ENCODE results near the gene ASNSD1.

GRCh38 chr2:189659734-189660133 is 1.5 kb upstream of the ASNSD1 start:
- TF ChIP-seq POLR2A (IDR thresholded peaks at IDR 0.05), result no peak
- TF ChIP-seq, protein P1, sequence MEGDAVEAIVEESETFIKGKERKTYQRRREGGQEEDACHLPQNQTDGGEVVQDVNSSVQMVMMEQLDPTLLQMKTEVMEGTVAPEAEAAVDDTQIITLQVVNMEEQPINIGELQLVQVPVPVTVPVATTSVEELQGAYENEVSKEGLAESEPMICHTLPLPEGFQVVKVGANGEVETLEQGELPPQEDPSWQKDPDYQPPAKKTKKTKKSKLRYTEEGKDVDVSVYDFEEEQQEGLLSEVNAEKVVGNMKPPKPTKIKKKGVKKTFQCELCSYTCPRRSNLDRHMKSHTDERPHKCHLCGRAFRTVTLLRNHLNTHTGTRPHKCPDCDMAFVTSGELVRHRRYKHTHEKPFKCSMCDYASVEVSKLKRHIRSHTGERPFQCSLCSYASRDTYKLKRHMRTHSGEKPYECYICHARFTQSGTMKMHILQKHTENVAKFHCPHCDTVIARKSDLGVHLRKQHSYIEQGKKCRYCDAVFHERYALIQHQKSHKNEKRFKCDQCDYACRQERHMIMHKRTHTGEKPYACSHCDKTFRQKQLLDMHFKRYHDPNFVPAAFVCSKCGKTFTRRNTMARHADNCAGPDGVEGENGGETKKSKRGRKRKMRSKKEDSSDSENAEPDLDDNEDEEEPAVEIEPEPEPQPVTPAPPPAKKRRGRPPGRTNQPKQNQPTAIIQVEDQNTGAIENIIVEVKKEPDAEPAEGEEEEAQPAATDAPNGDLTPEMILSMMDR (IDR thresholded peaks at IDR 0.05), result no peak

Data from tibial nerve (tissue), 3 donors.